Fibroblast of skin of right biceps (primary cell): ENCODE results near the gene CRYGA.
"Not testable (repeated sequence)": the region's sequence is repeated elsewhere in the genome, so short reads cannot be mapped to it uniquely, and the experiment has no call there.

Source experiments
- DNase-seq: peaks from one replicate; pipeline ENCODE4 v3.0.0-alpha.2; 2013

Gene CRYGA

DNA sequence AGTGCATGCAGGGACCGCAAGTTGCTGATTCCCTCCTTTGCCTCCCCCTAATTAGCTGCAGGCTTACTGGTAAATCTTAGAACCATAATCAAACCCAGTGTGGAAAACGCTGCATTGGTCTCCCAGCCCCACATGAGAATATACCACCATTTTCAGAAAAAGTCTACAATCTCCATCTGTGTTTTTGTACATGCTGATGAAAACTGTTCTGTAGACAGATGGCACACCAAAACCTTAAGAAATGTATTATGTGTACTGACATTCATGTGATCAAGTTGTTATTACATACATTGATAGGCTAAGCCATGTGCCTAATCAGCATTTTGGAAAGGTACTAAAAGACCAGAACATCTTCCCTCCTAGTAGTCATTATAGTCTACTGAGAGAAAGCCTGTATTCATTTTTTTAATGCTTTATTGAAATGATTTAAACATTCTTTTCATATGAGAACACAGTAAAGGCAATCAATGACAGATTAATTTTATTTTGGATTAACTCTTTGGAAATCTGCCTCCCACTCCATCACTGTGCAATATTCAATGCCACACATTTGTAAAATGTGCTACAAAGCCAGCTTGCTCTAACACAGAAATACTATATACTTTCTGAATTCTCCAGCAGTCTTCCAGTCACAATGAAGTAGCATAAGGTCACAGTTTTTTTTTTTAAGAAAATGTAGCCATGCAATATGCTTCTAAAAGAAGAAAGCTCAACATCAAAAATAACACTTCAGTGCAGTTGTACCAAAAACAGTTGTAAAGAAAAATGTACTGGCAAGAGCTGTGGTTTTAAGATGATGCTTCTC lies 1.8 kb upstream of the CRYGA start:
- no peak for DNase-seq

DNA sequence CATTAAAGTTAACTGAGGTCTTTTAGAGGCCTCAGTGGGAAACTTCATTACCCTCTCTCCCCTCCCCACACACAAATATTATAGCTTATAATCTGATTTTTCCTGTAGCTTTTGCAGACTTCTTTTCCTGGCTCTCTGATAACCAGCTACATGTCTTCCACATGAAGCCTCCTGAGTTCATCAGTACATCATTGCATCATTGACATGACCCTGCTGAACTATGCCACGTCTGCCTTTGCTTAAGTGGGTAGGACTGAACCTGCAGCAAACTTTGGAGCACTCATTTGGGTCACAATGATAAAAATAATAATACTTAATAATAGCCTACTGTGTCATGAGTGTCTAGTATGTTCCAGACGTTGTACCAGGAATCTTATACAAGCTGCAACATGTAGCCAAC lies 7.0 kb downstream of the CRYGA start:
- no peak for DNase-seq

DNA sequence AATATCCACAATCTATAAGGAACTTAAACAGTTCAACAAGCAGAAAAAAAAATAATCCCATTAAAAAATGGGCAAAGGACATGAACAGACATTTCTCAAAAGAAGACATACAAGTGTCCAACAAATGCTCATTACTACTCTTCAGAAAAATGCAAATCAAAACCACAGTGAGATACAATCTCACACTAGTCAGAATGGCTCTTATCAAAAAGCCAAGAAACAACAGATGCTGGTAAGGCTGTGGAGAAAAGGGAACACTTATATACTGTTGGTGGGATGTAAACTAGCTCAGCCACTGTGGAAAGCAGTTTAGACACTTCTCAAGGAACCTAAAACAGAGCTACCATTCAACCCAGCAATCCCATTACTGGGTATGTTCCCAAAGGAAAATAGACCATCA lies 10.2 kb downstream of the CRYGA start:
- no peak for DNase-seq

DNA sequence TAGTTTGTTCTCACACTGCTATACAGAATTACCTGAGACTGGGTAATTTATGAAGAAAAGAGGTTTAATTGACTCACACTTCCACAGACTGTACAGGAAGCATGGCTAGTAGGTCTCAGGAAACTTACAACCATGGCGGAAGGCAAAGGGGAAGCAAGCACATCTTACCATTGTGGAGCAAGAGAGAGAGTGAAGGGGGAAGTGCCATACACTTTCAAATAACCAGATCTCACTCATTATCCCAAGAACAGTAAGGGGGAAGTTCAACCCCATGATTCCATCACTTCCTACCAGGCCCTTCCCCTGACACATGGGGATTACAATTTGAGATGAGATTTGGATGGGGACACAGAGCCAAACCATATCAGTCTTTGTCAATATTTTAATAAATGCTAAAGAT lies 12.4 kb downstream of the CRYGA start:
- no peak for DNase-seq

DNA sequence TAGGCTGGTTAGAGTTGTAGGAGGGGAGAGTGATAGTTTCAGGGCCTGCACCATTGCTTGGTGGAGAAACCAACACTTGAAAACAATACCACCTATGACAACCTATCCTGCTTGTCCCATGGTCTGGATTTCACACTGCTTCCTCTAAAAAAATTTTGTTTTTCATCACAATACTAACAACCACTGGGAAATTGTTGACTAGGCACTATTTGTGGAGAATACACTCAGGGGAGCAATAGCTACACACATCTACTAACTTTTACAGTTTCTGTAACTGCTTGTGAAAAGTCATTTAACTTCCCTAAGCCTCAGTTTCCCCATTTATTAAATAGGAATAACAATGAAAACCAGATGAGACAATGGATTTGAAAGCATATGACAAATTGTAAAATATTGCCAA lies 13.3 kb downstream of the CRYGA start:
- DNase-seq: no peak

DNA sequence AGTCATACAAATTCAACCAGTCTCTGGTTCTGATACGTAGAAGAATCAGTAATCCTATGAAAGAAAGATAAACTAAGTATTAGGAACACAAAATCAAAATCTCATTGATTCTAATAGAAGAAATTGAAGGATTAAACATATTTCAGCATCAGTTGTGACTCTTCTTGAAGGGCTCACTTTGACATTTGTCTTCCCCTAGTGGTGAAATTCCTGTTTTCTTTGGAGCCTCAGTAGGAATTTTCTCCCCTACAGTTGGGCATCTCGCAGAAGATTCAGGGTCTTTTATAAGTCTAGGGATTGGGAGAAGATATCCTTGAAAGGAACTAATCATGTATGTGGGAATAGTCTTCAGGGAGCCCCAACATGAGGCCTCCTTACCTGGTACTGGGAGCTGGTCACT lies 14.6 kb downstream of the CRYGA start:
- no peak for DNase-seq

DNA sequence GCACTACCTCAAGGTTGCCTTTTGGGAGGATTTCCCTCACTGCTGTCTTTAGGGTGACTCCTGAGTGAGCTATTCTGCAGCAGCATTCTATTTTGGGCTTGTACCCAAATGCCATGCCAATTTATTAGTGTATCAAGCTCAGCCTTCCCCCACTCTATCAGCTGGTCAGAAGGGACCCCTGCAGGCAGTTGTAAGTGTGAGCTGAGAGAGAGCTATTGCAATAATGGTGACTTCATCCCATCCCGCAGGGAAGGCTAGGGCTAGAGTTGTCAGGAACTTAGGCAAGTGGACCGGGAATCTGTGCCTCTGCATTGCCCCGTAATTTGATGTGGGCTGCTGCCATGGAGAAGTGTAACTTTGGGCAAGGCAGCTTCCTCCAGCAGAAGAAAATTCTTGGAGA lies 15.6 kb downstream of the CRYGA start:
- DNase-seq: no peak

DNA sequence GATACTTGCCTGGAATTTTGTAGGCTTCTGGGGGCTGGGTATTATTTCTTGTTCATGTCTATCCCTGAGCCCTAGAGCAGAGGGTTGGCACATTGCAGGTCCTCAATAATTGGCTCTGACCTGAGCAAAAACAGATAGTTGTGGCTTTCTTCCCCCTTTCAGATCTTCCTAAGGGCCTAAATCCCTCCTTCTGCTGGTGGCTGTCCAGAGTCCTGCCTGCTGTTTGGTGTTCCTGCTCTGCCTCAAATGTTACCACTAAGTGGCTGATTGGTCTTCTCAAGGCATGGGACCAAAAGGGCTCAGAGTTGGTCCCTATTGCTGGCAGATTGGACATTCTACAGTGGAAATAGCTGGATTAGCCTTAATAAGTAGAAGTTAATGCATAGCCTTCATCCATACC lies 16.4 kb downstream of the CRYGA start:
- no peak for DNase-seq

DNA sequence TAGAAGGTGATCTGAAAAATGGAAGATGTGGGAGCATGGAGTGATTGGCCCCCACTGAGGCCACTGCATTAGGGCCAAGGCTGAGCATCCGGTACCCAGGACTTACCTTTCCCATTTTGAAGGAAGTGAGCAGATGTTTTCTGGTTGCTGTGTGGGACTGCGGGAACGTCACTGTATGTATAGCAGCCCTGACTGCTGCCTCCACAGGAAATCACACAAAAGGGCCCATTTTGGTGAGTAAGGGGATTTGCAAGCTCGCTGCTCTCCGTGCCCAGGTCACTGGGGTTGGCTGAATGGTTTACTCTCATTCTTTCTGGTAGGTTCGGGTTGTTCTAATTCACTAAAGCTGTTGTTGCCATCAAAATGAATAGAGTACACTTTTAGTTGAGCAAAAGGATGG lies 17.4 kb downstream of the CRYGA start, which contains the start of gene CRYGB:
CRYGB (minus strand) TSS at position 153 of the 400 bp plus-strand sequence; CDS start at position 115, 38 bp downstream.
- DNase-seq: no peak

DNA sequence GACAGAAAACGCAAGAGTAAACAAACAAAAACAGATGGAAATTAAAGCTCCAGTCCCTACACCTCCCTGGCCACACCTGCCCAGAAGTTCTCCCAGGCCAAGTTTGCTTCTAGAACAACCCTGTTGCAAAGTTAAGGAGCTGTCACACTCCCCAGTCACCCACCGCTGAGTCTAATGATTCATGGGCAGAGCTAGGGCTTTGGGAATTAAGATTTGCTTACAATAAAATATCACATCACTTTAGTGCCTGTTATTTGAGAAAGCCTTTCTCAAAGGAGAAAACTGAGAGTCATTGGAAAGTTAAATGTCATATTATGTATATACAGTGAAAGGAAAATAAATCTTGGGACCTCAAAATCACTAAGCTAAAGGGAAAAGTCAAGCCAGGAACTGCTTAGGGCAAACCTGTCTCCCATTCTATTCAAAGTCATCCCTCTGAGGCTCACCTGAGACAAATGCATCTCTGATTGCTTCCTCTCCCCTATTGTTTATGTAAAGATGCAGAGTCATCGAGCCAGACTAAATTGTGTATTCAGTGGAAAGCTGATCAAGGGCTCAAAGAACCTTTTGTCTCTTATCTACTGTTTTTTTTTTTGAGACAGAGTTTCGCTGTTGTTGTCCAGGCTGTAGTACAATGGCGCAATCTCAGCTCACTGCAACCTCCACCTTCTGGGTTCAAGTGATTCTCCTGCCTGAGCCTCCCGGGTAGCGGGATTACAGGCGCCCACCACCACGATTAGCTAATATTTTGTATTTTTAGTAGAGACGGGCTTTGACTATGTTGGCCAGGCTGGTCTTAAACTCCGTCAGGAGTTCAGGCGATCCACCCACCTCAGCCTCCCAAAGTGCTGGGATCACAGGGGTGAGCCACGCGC lies 20.2 kb downstream of the CRYGA start:
- DNase-seq: no peak

DNA sequence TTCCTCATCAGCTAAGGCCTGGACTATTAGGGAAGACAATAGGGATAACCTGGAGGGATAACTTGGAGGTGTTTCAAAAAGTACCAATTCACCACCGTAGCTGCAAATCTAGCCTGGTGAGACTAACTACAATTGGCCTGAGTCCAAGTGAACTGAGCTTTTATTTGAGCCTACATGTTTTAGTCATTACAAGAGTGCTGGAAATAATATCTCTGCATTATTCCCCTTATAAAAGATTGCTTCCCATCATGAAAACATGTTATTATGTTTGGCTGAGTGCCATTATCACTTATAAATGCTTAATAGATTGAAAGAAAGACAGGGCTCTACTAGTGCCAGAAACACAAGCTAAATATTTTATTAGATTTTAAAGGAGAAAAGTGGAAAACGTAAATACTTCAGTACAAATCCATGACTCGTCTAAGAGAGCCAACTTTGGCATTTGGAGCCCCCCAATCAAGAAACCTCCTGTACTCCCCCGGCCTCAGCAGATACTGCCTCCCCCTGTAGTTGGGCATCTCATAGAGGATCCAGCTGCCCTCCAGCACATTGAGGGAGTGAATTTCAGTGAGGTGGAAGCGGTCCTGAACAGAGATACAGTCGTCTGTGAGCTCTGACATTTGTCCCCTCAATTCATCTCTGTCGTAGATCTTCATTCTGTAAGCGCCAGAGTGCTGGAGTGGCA lies 21.0 kb downstream of the CRYGA start:
- DNase-seq: peak; percentile 28

DNA sequence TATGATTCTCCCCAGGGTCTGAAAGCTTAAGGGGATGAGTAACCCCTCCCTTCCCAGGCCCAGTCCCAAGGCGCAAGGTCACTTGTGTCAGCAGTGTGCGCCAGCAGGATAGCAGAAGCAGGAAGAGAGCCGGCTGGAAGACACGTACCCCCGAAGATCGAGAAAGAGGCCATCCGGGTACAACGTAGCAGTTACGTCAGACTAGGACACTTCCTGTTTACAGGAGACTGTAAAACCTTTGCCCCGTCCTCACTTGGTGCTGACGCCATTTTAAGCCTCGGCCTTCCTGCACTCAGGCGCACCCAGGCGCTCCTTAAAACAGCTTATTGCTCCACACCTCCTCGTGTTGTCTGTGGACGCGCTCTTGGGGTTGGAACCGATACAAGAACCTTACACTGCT lies 23.9 kb downstream of the CRYGA start:
- DNase-seq: no peak

DNA sequence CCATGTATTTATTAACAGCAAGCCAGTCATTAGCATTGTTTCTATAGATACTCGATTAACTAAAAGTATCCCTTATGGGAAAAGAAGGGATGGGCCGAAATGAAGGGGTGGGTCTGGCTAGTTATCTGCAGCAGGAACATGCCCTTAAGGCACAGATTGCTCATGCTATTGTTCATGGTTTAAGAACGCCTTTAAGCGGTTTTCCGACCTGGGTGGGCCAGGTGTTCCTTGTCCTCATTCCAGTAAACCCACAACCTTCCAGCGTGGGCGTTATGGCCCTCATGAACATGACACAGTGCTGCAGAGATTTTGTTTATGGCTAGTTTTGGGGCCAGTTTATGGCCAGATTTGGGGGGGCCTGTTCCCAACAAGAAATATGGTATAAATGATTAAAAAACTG lies 25.1 kb downstream of the CRYGA start:
- not testable (repeated sequence) for DNase-seq

DNA sequence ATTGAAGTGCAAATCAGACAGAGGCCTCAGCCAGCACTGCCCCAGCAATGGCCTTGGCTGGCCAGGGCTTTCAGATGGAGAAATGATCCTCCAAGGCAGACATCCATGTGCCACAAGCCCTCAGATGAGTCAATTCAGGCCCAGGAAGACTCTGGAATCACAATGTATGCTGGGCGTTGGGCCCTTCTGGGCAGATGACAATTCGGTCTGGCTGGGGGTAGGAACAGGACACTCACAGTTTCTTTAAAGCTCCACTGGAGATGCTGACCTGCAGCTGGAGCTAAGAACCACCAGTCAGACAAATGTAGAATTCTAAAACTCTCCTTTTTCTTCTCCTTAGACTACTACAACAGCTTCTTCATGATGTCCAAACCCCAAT lies 26.7 kb downstream of the CRYGA start:
- DNase-seq: no peak

DNA sequence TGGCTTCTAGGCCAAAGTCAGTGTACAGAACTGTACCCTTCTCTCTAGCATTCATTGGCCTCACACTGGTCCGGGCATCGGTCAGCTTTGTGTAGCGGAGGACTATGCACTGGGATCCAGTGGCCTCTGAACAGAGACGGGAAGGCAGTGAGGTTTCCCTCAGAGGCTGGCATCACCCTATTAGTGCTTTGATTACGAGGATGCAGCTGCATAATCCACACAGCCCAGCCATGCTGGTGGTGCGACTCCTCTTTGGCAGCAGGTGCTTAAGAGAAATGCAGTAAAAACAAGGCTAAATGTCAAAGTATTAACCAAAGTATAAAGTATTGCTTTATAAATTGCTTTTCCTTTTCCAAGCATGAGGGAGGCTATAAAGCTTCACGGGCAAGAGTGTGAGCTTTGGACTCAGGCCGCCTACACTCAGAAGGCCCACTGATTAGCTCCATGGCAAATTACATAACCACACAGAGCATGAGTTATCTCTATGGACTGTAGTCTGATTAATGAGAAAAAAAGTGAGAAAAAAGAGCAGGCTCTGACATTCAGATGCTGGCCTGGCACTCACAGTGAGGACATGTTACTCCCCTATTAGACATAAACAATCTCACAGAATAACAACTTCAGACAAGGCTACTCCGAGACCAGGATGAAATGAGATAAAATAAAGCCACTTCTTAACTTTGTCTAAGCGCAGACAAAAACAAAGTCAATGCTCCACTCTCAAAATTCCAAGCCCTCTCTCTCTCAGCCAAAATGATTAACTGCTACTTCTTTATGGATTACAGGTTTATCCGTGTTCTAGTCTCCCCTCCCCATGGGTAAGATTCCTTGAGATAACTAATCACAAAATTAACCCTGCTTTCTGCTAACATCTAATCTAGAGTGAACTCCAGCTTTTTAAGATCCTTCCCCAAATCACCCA lies 27.3 kb downstream of the CRYGA start:
- no peak for DNase-seq

DNA sequence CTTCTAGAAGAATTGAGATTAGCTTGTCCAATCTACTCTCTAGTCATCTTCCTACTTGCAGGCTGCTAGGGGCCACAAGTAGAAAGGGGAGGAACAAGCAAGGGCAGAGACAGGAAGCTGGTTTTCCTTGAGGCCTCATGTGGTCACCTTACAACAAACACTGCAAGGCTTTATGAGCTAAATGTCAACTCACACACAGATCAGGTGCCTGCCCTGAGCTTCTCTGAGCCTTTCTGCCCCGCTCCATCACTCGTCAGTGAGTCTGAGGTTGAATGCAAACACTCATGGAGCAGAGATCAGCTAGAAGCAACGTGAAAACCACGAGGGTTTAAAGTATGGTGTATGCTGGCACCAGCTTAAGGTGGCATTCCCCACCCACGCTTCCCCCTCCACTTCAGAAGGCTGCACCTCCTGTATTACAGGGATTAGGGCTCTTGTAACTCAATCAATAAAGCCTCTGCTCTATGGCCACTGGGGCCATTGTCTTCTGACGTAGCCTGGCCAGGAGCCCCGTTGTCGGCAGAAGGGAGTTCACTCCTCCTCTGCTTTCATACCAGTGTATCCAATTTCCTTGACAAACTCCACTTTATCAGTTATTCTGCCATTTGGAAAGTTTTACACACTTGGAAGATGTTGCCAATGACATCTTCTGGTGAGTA lies 28.3 kb downstream of the CRYGA start:
- DNase-seq: no peak

DNA sequence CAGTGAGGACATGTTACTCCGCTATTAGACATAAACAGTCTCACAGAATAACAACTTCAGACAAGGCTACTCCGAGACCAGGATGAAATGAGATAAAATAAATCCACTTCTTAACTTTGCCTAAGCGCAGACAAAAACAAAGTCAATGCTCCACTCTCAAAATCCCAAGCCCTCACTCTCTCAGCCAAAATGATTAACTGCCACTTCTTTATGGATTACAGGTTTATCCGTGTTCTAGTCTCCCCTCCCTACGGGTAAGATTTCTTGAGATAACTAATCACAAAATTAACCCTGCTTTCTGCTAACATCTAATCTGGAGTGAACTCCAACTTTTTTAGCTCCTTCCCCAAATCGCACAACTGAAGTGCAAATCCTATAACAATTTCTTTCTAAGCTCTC lies 32.7 kb downstream of the CRYGA start:
- DNase-seq: no peak

DNA sequence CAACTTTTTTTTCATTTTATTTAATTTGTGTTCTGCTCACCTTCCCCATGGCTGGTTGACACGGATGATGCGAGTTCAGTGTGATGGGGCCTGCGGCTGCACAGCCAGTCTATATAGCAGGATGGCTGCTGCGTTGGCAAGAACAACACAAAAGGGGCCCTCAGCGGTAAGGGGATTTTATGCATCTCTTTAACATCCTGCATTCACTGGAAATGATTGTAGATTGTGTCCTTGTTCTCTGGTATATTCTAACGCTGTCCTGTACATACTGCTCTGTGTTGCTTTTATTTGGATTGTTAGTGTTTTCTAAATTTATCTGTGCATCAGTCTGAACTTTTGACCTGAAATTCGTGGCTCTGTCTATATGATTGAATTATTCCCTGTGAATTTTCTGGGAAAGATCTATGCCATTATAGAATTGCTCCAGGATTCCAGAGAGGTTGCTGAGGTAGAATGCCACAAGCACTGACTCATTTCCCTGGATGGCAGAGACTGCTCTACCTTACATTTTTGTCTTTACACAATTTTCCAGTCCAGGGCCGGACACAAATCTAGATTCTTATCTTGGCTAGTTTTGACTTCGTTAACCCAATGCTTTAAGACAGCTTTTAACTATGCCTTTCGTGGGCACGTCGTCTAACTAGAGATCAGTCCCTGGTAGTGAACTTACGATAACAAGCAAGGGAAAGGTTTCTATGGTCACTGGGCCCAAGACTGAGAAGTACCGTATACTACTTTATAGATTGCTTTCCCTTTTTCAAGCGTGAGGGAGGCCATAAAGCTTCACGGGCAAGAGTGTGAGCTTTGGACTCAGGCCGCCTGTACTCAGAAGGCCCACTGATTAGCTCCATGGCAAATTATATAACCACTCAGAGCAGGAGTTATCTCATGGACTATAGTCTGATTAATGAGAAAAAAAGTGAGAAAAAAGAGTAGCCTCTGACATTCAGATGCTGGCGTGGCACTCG lies 33.4 kb downstream of the CRYGA start, which contains the start of gene CRYGC:
CRYGC (minus strand) TSS at position 85 of the 968 bp plus-strand sequence; CDS start at position 49, 36 bp downstream.
- no peak for DNase-seq

DNA sequence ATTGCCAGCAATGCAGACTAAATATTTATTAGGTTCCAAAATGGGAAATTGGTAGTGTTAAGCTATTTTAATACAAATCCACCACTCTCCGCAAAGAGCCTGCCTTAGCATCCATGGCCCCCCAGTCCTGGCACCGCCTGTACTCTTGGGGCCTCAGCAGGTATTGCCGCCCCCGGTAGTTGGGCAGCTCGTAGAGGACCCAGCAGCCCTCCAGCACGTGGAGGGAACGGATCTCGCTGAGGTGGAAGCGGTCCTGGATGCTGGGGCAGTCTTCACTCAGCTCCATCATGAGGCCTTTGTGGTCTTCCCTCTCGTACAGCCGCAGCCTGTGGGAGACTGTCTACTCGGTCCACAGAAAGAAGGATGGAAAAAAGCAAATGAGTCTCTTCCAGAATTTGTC lies 35.3 kb downstream of the CRYGA start:
- DNase-seq: no peak

DNA sequence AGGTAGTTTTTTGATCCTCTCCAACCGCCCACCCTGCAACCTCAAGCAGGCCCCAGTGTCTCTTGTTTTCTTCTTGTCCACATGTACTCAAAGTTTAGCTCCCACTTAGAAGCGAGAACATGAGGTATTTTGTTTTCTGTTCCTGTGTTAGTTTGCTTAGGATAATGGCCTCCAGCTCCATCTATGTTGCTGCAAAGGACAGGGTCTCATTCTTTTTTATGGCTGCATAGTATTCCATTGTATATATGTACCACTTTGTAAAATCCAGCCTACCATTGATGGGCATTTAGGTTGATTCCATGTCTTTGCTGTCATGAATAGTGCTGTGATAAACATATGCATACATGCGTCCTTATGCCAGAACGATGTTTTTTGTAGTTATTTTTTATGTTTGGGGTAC lies 36.3 kb downstream of the CRYGA start:
- DNase-seq: no peak

DNA sequence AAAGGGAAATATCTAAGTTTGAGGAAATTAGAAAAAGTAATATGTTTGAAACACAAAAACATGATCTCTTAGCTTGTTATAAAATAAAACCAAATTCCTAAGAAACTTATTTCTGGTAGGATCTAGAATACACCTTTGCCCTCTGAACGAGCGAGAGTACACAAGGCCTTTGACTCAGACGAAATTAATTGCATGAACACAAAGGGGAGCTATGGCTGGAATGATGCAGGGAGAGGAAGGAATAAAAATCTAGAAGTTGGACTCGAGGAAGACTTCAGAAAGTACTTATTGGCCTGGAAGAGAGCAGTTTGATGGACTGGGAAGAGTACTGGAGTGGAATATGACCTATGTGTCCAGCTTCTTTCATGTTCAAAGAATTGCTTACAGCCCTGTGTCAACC lies 38.1 kb downstream of the CRYGA start:
- no peak for DNase-seq
